ENCODE results near the gene MFSD11. TPM values are rescaled to one million over a fixed set of nuclear protein-coding genes. Genes with fewer than 3 reads are reported as not detected.

MFSD11 gene
- total and polyA plus RNA-seq, 2 donors (not counting 3 experiments of a cell fraction or from before 2014, with no cell fraction given) = 23.5 to 35.2 TPM

GRCh38 chr17:76775021-76775600, 37.2 kb downstream of the MFSD11 start:
- dilution Hi-C loops (cut with MboI; ENCODE audit: extremely low pct_ligation_motif_present, low sequenced_read_pairs) (no loop called here), intact Hi-C loops (cut with micrococcal nuclease) (no loop called here)
- DNase-seq (ENCODE audit: low read depth, low spot score) = no peak
- Histone ChIP-seq H3K36me3 (ENCODE audit: control insufficient read depth in 2 of 2, extremely low read depth in 1 of 2, insufficient read depth in 2 of 2, low read length in 2 of 2) (peaks cover 3 to 4% of the 10 kb centered on the region in 2 experiments), H2AFZ (ENCODE audit: low read depth, low read length) (no peak overlapping the region), H3K79me2 (ENCODE audit: control insufficient read depth, insufficient read depth, low read length) (no peaks in the 10 kb centered on the region), H3K4me1 (ENCODE audit: control insufficient read depth, extremely low read depth, insufficient read depth, low read length) (peaks cover 13% of the 10 kb centered on the region), H3K27me3 (ENCODE audit: control insufficient read depth in 2 of 2, insufficient read depth in 2 of 2, low read length in 2 of 2) (no peaks in the 10 kb centered on the region), H3K27ac (ENCODE audit: insufficient read depth, low read depth, low read length) (no peak overlapping the region), H3K9me1 (replicated peaks; ENCODE audit: control insufficient read depth, extremely low read depth, insufficient read depth, low read length) (no peaks in the 10 kb centered on the region), H4K20me1 (replicated peaks; ENCODE audit: control insufficient read depth, extremely low read depth, insufficient read depth, low read length) (no peaks in the 10 kb centered on the region), H3K4me3 (replicated peaks in 1 of 3; ENCODE audit: insufficient read depth in 1 of 3, low read depth in 1 of 3, low read length in 3 of 3) (no peak overlapping the region), H3K9me3 (replicated peaks; ENCODE audit: control insufficient read depth, insufficient read depth, low read length) (no peaks in the 10 kb centered on the region), H3K4me2 (ENCODE audit: insufficient read depth, low read length) (no peak overlapping the region), H3K9ac (replicated peaks; ENCODE audit: extremely low read depth, insufficient read depth, low read length) (no peak overlapping the region)
- CTCF ChIA-PET = no interaction called here
- FAIRE-seq = no peak
- POLR2A ChIA-PET = no interaction called here
- BruUV-seq (replicated peaks) = no TSS peak
- TF ChIP-seq FOS (IDR thresholded peaks at IDR 0.05; ENCODE audit: borderline replicate concordance, insufficient read depth, low read length) (no peak), JUN (IDR thresholded peaks at IDR 0.05; ENCODE audit: borderline replicate concordance, insufficient read depth, insufficient read length, low read depth) (no peak), EZH2 (IDR thresholded peaks at IDR 0.05; ENCODE audit: borderline replicate concordance, low read depth, low read length, severe bottlenecking) (no peak), MYC (IDR thresholded peaks at IDR 0.05; ENCODE audit: low read depth, low read length) (no peak), MAX (IDR thresholded peaks at IDR 0.05; ENCODE audit: insufficient read depth, insufficient read length) (no peak), GATA2 (IDR thresholded peaks at IDR 0.05; ENCODE audit: insufficient read depth, insufficient read length, low read depth, low read length) (no peak), POLR2A (IDR thresholded peaks at IDR 0.05; ENCODE audit: low read depth, low read length) (no peak), POLR2AphosphoS5 (IDR thresholded peaks at IDR 0.05; ENCODE audit: insufficient read depth, low read depth, low read length) (no peak), CTCF (IDR thresholded peaks at IDR 0.05; ENCODE audit: extremely low read depth in 1 of 2, insufficient read depth in 1 of 2, low read depth in 1 of 2, low read length in 2 of 2) (no peak)
